H1 (cell line): ENCODE measurements around the gene BEST2. TPM values are rescaled to one million over a fixed set of nuclear protein-coding genes. Genes with fewer than 3 reads are reported as not detected.

Experiments
- KDM1A ChIP-seq: fragments of 200-600, 300-600 bp; sonication (generic); IDR thresholded peaks from 2 replicates; pipeline ENCODE4 v1.7.1; 2016; ENCODE audit warnings: mild to moderate bottlenecking, low read length, borderline replicate concordance
- polyA plus RNA-seq, 7 experiments: library from polyadenylated mRNA; depleted of rRNA in 3 of 7; stranded (reverse) in 5 of 7; unstranded in 2 of 7; fragments of >200 nt in 5 of 7; fragments of 200-250 nt in 2 of 7; gene quantifications; 1 replicate in 5 of 7; 2 replicates in 1 of 7; 4 replicates in 1 of 7; pipeline versions ENCODE4 v1.2.1 to v1.2.3, GENCODE V29; 2011 to 2013; ENCODE audit warnings: missing spikeins in 2 of 7, mixed read lengths in 2 of 7
- total RNA-seq: library from RNA; stranded (reverse); fragmentation: NEBNext Ultra II Directional; extraction: Animal tissue kit (Norgen Biotek cat#: 25700); gene quantifications from 2 replicates; pipeline ENCODE4 v1.2.1, GENCODE V29; 2021
- TF ChIP-seq, protein P1 (sequence below): fragments of 300-600 bp; sonication (generic); IDR thresholded peaks from 2 replicates; pipeline ENCODE4 v1.7.1; 2012; ENCODE audit warnings: low read length, moderate library complexity, mild to moderate bottlenecking, inconsistent platforms; ENCODE audit not compliant: insufficient replicate concordance

The BEST2 gene
- total and polyA plus RNA-seq, 2 of the 8 experiments (the other 6 are each of a cell fraction or from before 2014, with no cell fraction given), result 4.6 to 7.3 TPM

DNA sequence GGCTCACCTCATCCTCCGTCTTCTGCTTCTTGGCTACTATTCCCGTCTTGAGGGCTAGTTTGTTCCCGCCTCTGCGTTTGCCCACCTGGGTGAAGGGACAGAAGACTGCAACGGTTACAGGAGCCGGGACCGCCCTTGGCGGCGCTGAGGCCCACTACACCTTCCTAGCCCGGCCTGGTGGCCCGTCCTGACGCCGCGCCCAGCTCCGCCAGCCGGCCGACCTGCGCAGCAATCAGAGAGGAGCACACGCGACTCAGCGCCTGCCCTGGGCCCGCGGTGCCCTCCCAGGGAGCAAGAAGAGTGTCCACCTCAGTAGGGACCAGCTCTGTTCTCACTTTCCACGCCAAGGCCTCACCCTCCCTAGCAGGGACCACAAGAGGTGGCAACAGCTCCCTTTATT is 20.3 kb upstream of the BEST2 start (continued):
- TF ChIP-seq, protein P1, sequence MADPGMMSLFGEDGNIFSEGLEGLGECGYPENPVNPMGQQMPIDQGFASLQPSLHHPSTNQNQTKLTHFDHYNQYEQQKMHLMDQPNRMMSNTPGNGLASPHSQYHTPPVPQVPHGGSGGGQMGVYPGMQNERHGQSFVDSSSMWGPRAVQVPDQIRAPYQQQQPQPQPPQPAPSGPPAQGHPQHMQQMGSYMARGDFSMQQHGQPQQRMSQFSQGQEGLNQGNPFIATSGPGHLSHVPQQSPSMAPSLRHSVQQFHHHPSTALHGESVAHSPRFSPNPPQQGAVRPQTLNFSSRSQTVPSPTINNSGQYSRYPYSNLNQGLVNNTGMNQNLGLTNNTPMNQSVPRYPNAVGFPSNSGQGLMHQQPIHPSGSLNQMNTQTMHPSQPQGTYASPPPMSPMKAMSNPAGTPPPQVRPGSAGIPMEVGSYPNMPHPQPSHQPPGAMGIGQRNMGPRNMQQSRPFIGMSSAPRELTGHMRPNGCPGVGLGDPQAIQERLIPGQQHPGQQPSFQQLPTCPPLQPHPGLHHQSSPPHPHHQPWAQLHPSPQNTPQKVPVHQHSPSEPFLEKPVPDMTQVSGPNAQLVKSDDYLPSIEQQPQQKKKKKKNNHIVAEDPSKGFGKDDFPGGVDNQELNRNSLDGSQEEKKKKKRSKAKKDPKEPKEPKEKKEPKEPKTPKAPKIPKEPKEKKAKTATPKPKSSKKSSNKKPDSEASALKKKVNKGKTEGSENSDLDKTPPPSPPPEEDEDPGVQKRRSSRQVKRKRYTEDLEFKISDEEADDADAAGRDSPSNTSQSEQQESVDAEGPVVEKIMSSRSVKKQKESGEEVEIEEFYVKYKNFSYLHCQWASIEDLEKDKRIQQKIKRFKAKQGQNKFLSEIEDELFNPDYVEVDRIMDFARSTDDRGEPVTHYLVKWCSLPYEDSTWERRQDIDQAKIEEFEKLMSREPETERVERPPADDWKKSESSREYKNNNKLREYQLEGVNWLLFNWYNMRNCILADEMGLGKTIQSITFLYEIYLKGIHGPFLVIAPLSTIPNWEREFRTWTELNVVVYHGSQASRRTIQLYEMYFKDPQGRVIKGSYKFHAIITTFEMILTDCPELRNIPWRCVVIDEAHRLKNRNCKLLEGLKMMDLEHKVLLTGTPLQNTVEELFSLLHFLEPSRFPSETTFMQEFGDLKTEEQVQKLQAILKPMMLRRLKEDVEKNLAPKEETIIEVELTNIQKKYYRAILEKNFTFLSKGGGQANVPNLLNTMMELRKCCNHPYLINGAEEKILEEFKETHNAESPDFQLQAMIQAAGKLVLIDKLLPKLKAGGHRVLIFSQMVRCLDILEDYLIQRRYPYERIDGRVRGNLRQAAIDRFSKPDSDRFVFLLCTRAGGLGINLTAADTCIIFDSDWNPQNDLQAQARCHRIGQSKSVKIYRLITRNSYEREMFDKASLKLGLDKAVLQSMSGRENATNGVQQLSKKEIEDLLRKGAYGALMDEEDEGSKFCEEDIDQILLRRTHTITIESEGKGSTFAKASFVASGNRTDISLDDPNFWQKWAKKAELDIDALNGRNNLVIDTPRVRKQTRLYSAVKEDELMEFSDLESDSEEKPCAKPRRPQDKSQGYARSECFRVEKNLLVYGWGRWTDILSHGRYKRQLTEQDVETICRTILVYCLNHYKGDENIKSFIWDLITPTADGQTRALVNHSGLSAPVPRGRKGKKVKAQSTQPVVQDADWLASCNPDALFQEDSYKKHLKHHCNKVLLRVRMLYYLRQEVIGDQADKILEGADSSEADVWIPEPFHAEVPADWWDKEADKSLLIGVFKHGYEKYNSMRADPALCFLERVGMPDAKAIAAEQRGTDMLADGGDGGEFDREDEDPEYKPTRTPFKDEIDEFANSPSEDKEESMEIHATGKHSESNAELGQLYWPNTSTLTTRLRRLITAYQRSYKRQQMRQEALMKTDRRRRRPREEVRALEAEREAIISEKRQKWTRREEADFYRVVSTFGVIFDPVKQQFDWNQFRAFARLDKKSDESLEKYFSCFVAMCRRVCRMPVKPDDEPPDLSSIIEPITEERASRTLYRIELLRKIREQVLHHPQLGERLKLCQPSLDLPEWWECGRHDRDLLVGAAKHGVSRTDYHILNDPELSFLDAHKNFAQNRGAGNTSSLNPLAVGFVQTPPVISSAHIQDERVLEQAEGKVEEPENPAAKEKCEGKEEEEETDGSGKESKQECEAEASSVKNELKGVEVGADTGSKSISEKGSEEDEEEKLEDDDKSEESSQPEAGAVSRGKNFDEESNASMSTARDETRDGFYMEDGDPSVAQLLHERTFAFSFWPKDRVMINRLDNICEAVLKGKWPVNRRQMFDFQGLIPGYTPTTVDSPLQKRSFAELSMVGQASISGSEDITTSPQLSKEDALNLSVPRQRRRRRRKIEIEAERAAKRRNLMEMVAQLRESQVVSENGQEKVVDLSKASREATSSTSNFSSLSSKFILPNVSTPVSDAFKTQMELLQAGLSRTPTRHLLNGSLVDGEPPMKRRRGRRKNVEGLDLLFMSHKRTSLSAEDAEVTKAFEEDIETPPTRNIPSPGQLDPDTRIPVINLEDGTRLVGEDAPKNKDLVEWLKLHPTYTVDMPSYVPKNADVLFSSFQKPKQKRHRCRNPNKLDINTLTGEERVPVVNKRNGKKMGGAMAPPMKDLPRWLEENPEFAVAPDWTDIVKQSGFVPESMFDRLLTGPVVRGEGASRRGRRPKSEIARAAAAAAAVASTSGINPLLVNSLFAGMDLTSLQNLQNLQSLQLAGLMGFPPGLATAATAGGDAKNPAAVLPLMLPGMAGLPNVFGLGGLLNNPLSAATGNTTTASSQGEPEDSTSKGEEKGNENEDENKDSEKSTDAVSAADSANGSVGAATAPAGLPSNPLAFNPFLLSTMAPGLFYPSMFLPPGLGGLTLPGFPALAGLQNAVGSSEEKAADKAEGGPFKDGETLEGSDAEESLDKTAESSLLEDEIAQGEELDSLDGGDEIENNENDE, result no peak
- TF ChIP-seq KDM1A, result no peak
